ENCODE data around the gene TAS2R43.
"Not testable (repeated sequence)": the region's sequence is repeated elsewhere in the genome, so short reads cannot be mapped to it uniquely, and the experiment has no call there.

The TAS2R43 gene

GRCh38 chr12:11059041-11059440 lies 33.1 kb downstream of the TAS2R43 start:
- DNase-seq: no peak

- no peak for DNase-seq
Observed at GRCh38 chr12:11055306-11055705, 36.8 kb downstream of the TAS2R43 start.

GRCh38 chr12:11049806-11050531 lies 42.1 kb downstream of the TAS2R43 start:
- not testable (repeated sequence) for DNase-seq

- DNase-seq: not testable (repeated sequence)
Observed at GRCh38 chr12:11041366-11041765, 50.7 kb downstream of the TAS2R43 start.

All from activated CD8-positive, alpha-beta memory T cell treated with anti-CD3 and anti-CD28 coated beads, Interleukin-2, amount 50 U/mL, for 48 hours (primary cell).